OCI-LY7 (cell line): ENCODE measurements around the gene BRDT. TPM values are rescaled to one million over a fixed set of nuclear protein-coding genes. Genes with fewer than 3 reads are reported as not detected.

Experiments
- BruUV-seq: library from RNA; stranded (reverse); fragments of 400-500 nt; replicated peaks from 2 replicates; lab custom pipeline; 2021; lab: Mats Ljungman, UMichigan
- CTCF ChIA-PET: fragments of 300-600 bp; sonication (Branson Sonifier 250); formaldehyde crosslinking; loops from one replicate; lab custom pipeline; 2022; ENCODE audit warnings: antibody characterized with exemption; ENCODE audit not compliant: unreplicated experiment; lab: Charles Lee
- POLR2A ChIA-PET: fragments of 300-600 bp; sonication (Branson Sonifier 250); formaldehyde crosslinking; loops from one replicate; lab custom pipeline; 2022; ENCODE audit warnings: antibody characterized with exemption; lab: Charles Lee
- DNase-seq: peaks from one replicate; pipeline ENCODE4 v3.0.0-alpha.2; 2015; ENCODE audit warnings: low spot score
- H2AFZ ChIP-seq: fragments of 200-600 bp; sonication (generic), shearing (Covaris generic); 2 replicates; pipeline ENCODE4 v1.6.1; 2014; ENCODE audit warnings: mild to moderate bottlenecking, antibody characterized with exemption, low read length, moderate library complexity
- H3K27ac ChIP-seq: fragments of 200-600 bp; sonication (generic); 2 replicates; pipeline ENCODE4 v1.5.1; 2014; ENCODE audit warnings: mixed run types, low read depth, mild to moderate bottlenecking, moderate library complexity, low read length, inconsistent platforms; ENCODE audit not compliant: poor library complexity, severe bottlenecking
- H3K36me3 ChIP-seq: fragments of 200-600 bp; sonication (generic); 2 replicates; pipeline ENCODE4 v1.6.1; 2014; ENCODE audit warnings: mild to moderate bottlenecking, antibody characterized with exemption, low read length, moderate library complexity, mixed read lengths; ENCODE audit not compliant: insufficient read depth
- H3K4me1 ChIP-seq: fragments of 200-600 bp; sonication (generic); 2 replicates; pipeline ENCODE4 v1.5.1; 2014; ENCODE audit warnings: mild to moderate bottlenecking, low read length; ENCODE audit not compliant: insufficient read depth, poor library complexity, severe bottlenecking
- H3K4me2 ChIP-seq: fragments of 200-600 bp; sonication (generic); 2 replicates; pipeline ENCODE4 v1.6.1; 2014; ENCODE audit warnings: mild to moderate bottlenecking, low read length
- H3K4me3 ChIP-seq: fragments of 200-600 bp; sonication (generic); 2 replicates; pipeline ENCODE4 v1.5.1; 2014; ENCODE audit warnings: mild to moderate bottlenecking, low read depth, low read length; ENCODE audit not compliant: poor library complexity, severe bottlenecking
- H3K79me2 ChIP-seq: fragments of 200-600 bp; sonication (generic); 2 replicates; pipeline ENCODE4 v1.6.1; 2016; ENCODE audit warnings: low read depth, mild to moderate bottlenecking, low read length, moderate library complexity, mixed read lengths; ENCODE audit not compliant: insufficient read depth
- H3K9me2 ChIP-seq: fragments of 200-600 bp; sonication (generic); 2 replicates; pipeline ENCODE4 v1.6.1; 2016; ENCODE audit warnings: mild to moderate bottlenecking, low read length, mixed read lengths; ENCODE audit not compliant: insufficient read depth
- H3K9me3 ChIP-seq: fragments of 200-600 bp; sonication (generic); 2 replicates; pipeline ENCODE4 v1.6.1; 2014; ENCODE audit warnings: mild to moderate bottlenecking, mixed run types, low read length, mixed read lengths
- H4K20me1 ChIP-seq: fragments of 200-600 bp; sonication (generic); 2 replicates; pipeline ENCODE4 v1.6.1; 2014; ENCODE audit warnings: mild to moderate bottlenecking, antibody characterized with exemption, low read length, moderate library complexity, mixed read lengths; ENCODE audit not compliant: insufficient read depth
- CTCF ChIP-seq: fragments of 200-600 bp; sonication (generic); conservative IDR thresholded peaks from 2 replicates; pipeline ENCODE4 v1.5.1; 2014; ENCODE audit warnings: mild to moderate bottlenecking, antibody characterized with exemption, low read length, moderate library complexity, mixed read lengths
- EZH2phosphoT487 ChIP-seq: fragments of 200-600 bp; sonication (generic); IDR thresholded peaks from 2 replicates; pipeline ENCODE4 v1.6.1; 2018; ENCODE audit warnings: low read depth, borderline replicate concordance, mild to moderate bottlenecking, mixed run types, antibody characterized with exemption, low read length, moderate library complexity, mixed read lengths
- intact Hi-C: fragments of 100-400 bp; cut with micrococcal nuclease; formaldehyde crosslinking; loops from one replicate; pipeline ENCODE4 v1.10.0; 2022; ENCODE audit not compliant: unreplicated experiment
- total RNA-seq, 2 experiments: library from RNA; depleted of rRNA in 1 of 2; stranded (reverse); fragments of >200 nt in 1 of 2; shearing (Covaris generic) in 1 of 2; gene quantifications; 2 replicates each; pipeline ENCODE4 v1.2.3, GENCODE V29; 2014 to 2022

The BRDT gene
- total RNA-seq, 2 experiments from 2014 or later: not detected

DNA sequence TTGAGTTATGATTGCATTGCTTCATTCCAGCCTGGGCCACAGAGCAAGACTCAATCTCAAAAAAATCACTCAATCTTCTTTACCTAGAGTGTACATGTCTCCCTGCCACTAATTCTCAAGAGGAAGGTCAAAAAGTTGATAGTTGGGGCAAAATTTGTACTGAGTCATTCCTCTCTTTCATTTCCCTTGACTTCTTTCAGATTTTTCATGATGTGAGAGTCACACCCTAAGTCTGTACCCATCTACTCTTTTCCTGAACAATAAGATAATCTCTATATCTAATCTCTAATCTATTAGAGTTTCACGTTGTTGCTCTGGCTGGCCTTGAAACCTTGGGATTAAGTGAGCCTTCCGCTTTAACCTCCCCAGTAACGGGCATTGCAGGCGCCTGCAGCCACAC, 1.1 kb upstream of the BRDT start:
- BruUV-seq: no TSS peak
- Histone ChIP-seq H3K9me3 (no peaks in the 10 kb centered on the region), H2AFZ (no peak overlapping the region), H3K4me1 (no peaks in the 10 kb centered on the region), H4K20me1 (no peaks in the 10 kb centered on the region), H3K4me2 (no peak overlapping the region), H3K27ac (no peak overlapping the region), H3K79me2 (no peaks in the 10 kb centered on the region), H3K36me3 (no peaks in the 10 kb centered on the region), H3K4me3 (no peak overlapping the region), H3K9me2 (no peaks in the 10 kb centered on the region)
- ChIA-PET POLR2A (interaction anchor here (0.6 to 0.9 kb wide), 2 partner anchors 15 to 1241 kb away, joined by 3 to 5 read pairs; no protein-coding TSS in a partner anchor), CTCF (no interaction called here)
- intact Hi-C loops: no loop called here
- TF ChIP-seq EZH2phosphoT487 (no peak), CTCF (no peak)
- no peak for DNase-seq

DNA sequence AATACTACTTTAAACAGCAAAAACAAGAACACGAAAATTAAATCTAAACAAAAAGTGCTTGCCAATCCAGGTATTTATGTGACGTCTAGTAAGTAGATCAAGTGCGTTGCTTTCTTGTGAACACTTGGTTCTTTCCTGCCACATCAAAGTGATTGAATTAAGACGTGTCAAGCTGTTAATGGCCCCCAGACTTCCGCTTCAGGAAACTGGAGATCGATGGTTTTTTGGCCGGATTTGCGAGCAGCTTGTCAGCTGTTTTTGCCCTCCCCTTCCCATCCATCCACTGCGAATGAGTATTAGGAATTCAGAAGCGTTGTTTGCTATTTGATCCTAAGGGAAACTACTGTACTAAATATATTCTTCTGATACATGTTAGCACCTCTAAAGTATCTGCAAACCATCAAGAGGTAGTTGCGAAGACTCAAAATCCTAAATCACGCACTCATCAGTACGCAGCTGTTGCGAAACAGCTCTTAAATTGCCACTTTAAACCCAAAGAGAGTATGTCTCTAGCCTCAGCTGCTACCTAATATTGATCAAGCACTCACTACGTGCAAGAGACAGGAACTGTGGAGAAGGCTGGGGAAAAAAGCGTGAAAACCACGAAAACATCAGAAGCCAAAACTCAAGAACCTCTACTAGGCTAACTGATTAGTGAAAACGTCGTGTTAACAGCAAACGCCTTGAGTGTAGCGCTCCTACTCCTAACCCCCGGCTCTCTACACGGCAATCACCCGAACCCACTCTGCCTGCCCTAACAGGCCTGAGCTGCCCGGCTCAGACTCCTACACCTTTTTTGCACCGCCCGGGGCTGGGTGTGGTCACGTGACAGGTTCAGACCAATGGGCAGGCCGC, 473 bp upstream of the BRDT start:
- BruUV-seq: no TSS peak

More for the DNA sequence above, 473 bp upstream of the BRDT start:
- H3K36me3 ChIP-seq: no peaks in the 10 kb centered on the region
- TF ChIP-seq EZH2phosphoT487 (no peak), CTCF (no peak)
- no peaks in the 10 kb centered on the region for H4K20me1 ChIP-seq
- intact Hi-C loops: no loop called here
- H3K9me2 ChIP-seq: no peaks in the 10 kb centered on the region
- no peak overlapping the region for H3K27ac ChIP-seq
- no peaks in the 10 kb centered on the region for H3K4me1 ChIP-seq
- ChIA-PET CTCF (no interaction called here), POLR2A (no interaction called here)
- no peak for DNase-seq
- H3K4me3 ChIP-seq: no peak overlapping the region
- H3K79me2 ChIP-seq: no peaks in the 10 kb centered on the region
- H3K4me2 ChIP-seq: no peak overlapping the region
- no peak overlapping the region for H2AFZ ChIP-seq
- H3K9me3 ChIP-seq: no peaks in the 10 kb centered on the region
